ENCODE results near the gene DHDH. TPM values are rescaled to one million over a fixed set of nuclear protein-coding genes. Genes with fewer than 3 reads are reported as not detected.

The DHDH gene
- total RNA-seq, 2 donors from 2014 or later = 0.50 to 0.86 TPM

GRCh38 chr19:48969276-48970138 is 36.0 kb downstream of the DHDH start:
- ATAC-seq (no peak), DNase-seq (no peak)
- no peak overlapping the region for H3K4me3 Mint-ChIP-seq
- peaks cover 28% of the 10 kb centered on the region for H3K4me1 Mint-ChIP-seq
- H3K27me3 Mint-ChIP-seq = no peaks in the 10 kb centered on the region
- H3K27ac Mint-ChIP-seq = no peak overlapping the region
- H3K36me3 Mint-ChIP-seq (ENCODE audit: low read depth) = peaks cover 4% of the 10 kb centered on the region
- H3K9me3 ChIP-seq (ENCODE audit: control insufficient read depth, low read length, poor library complexity, severe bottlenecking) = no peaks in the 10 kb centered on the region

- H3K9me3 ChIP-seq (ENCODE audit: control insufficient read depth, low read length, poor library complexity, severe bottlenecking) = no peaks in the 10 kb centered on the region
- Mint-ChIP-seq H3K27me3 (no peaks in the 10 kb centered on the region), H3K27ac (no peak overlapping the region), H3K36me3 (ENCODE audit: low read depth) (peaks cover 4% of the 10 kb centered on the region), H3K4me1 (peaks cover 22% of the 10 kb centered on the region), H3K4me3 (no peak overlapping the region)
- no peak for DNase-seq
- ATAC-seq = no peak
These were observed 36.8 kb downstream of the DHDH start for GRCh38 chr19:48970139-48970766.

GRCh38 chr19:48970923-48971395 is 37.5 kb downstream of the DHDH start:
- peaks cover 4% of the 10 kb centered on the region for H3K36me3 Mint-ChIP-seq (ENCODE audit: low read depth)
- peak; percentile 88 for ATAC-seq
- no peak overlapping the region for H3K27ac Mint-ChIP-seq
- no peaks in the 10 kb centered on the region for H3K27me3 Mint-ChIP-seq
- peaks cover 15% of the 10 kb centered on the region for H3K4me1 Mint-ChIP-seq
- no peaks in the 10 kb centered on the region for H3K9me3 ChIP-seq (ENCODE audit: control insufficient read depth, low read length, poor library complexity, severe bottlenecking)
- no peak overlapping the region for H3K4me3 Mint-ChIP-seq
- DNase-seq = peak; percentile 67 to 77 (median 70)

GRCh38 chr19:48975947-48976847 is 42.7 kb downstream of the DHDH start:
- Mint-ChIP-seq H3K36me3 (ENCODE audit: low read depth) (peaks cover 2% of the 10 kb centered on the region), H3K27me3 (no peaks in the 10 kb centered on the region), H3K4me1 (peaks cover 2% of the 10 kb centered on the region), H3K4me3 (no peak overlapping the region), H3K27ac (no peak overlapping the region)
- no peaks in the 10 kb centered on the region for H3K9me3 ChIP-seq (ENCODE audit: control insufficient read depth, low read length, poor library complexity, severe bottlenecking)
- ATAC-seq = peak; percentile 87
- no peak for DNase-seq

GRCh38 chr19:48977061-48977460 is 43.6 kb downstream of the DHDH start:
- ATAC-seq (no peak), DNase-seq (no peak)
- H3K4me3 Mint-ChIP-seq = no peak overlapping the region
- H3K9me3 ChIP-seq (ENCODE audit: control insufficient read depth, low read length, poor library complexity, severe bottlenecking) = no peaks in the 10 kb centered on the region
- H3K27me3 Mint-ChIP-seq = no peaks in the 10 kb centered on the region
- H3K36me3 Mint-ChIP-seq (ENCODE audit: low read depth) = peaks cover 3% of the 10 kb centered on the region
- H3K27ac Mint-ChIP-seq = no peak overlapping the region
- H3K4me1 Mint-ChIP-seq = peaks cover 2% of the 10 kb centered on the region

- Mint-ChIP-seq H3K4me1 (peaks cover 2% of the 10 kb centered on the region), H3K27ac (no peak overlapping the region), H3K27me3 (no peaks in the 10 kb centered on the region), H3K4me3 (no peak overlapping the region), H3K36me3 (ENCODE audit: low read depth) (peaks cover 4% of the 10 kb centered on the region)
- no peaks in the 10 kb centered on the region for H3K9me3 ChIP-seq (ENCODE audit: control insufficient read depth, low read length, poor library complexity, severe bottlenecking)
- no peak for ATAC-seq
- DNase-seq = no peak
These were observed 48.8 kb downstream of the DHDH start for GRCh38 chr19:48982280-48982679.

- no peak for ATAC-seq
- peaks cover 6% of the 10 kb centered on the region for H3K36me3 Mint-ChIP-seq (ENCODE audit: low read depth)
- no peak overlapping the region for H3K27ac Mint-ChIP-seq
- H3K9me3 ChIP-seq (ENCODE audit: control insufficient read depth, low read length, poor library complexity, severe bottlenecking) = no peaks in the 10 kb centered on the region
- DNase-seq = no peak
- no peaks in the 10 kb centered on the region for H3K27me3 Mint-ChIP-seq
- H3K4me1 Mint-ChIP-seq = peaks cover 14% of the 10 kb centered on the region
- no peak overlapping the region for H3K4me3 Mint-ChIP-seq
These were observed 52.2 kb downstream of the DHDH start for GRCh38 chr19:48985711-48986110.

- peaks cover 19% of the 10 kb centered on the region for H3K4me1 Mint-ChIP-seq
- no peaks in the 10 kb centered on the region for H3K27me3 Mint-ChIP-seq
- no peak overlapping the region for H3K27ac Mint-ChIP-seq
- H3K9me3 ChIP-seq (ENCODE audit: control insufficient read depth, low read length, poor library complexity, severe bottlenecking) = no peaks in the 10 kb centered on the region
- peaks cover 6% of the 10 kb centered on the region for H3K36me3 Mint-ChIP-seq (ENCODE audit: low read depth)
- ATAC-seq (no peak), DNase-seq (no peak)
- no peak overlapping the region for H3K4me3 Mint-ChIP-seq
These were observed 52.7 kb downstream of the DHDH start for GRCh38 chr19:48986211-48986610.

GRCh38 chr19:48987323-48987722 is 53.8 kb downstream of the DHDH start:
- ATAC-seq (no peak), DNase-seq (no peak)
- H3K27ac Mint-ChIP-seq = no peak overlapping the region
- no peaks in the 10 kb centered on the region for H3K27me3 Mint-ChIP-seq
- H3K9me3 ChIP-seq (ENCODE audit: control insufficient read depth, low read length, poor library complexity, severe bottlenecking) = no peaks in the 10 kb centered on the region
- H3K4me1 Mint-ChIP-seq = peaks cover 24% of the 10 kb centered on the region
- peaks cover 4% of the 10 kb centered on the region for H3K36me3 Mint-ChIP-seq (ENCODE audit: low read depth)
- H3K4me3 Mint-ChIP-seq = no peak overlapping the region

GRCh38 chr19:48988286-48988685 is 54.8 kb downstream of the DHDH start:
- no peaks in the 10 kb centered on the region for H3K9me3 ChIP-seq (ENCODE audit: control insufficient read depth, low read length, poor library complexity, severe bottlenecking)
- ATAC-seq (no peak), DNase-seq (no peak)
- Mint-ChIP-seq H3K4me3 (no peak overlapping the region), H3K27me3 (no peaks in the 10 kb centered on the region), H3K4me1 (peaks cover 29% of the 10 kb centered on the region), H3K27ac (peak overlapping the region; percentile 69), H3K36me3 (ENCODE audit: low read depth) (peaks cover 4% of the 10 kb centered on the region)

- H3K4me3 Mint-ChIP-seq = no peak overlapping the region
- H3K27me3 Mint-ChIP-seq = no peaks in the 10 kb centered on the region
- DNase-seq (no peak), ATAC-seq (no peak)
- H3K36me3 Mint-ChIP-seq (ENCODE audit: low read depth) = peaks cover 4% of the 10 kb centered on the region
- H3K9me3 ChIP-seq (ENCODE audit: control insufficient read depth, low read length, poor library complexity, severe bottlenecking) = no peaks in the 10 kb centered on the region
- H3K4me1 Mint-ChIP-seq = peaks cover 32% of the 10 kb centered on the region
- no peak overlapping the region for H3K27ac Mint-ChIP-seq
These were observed 55.4 kb downstream of the DHDH start for GRCh38 chr19:48988860-48989259.

GRCh38 chr19:48989701-48990291 is 56.3 kb downstream of the DHDH start:
- DNase-seq = no peak
- ATAC-seq = no peak
- H3K4me1 Mint-ChIP-seq = peaks cover 36% of the 10 kb centered on the region
- peaks cover 4% of the 10 kb centered on the region for H3K36me3 Mint-ChIP-seq (ENCODE audit: low read depth)
- no peaks in the 10 kb centered on the region for H3K9me3 ChIP-seq (ENCODE audit: control insufficient read depth, low read length, poor library complexity, severe bottlenecking)
- peak overlapping the region; percentile 19 for H3K27ac Mint-ChIP-seq
- H3K4me3 Mint-ChIP-seq = peak overlapping the region; percentile 66
- H3K27me3 Mint-ChIP-seq = no peaks in the 10 kb centered on the region
